HG03354 (cell line): ENCODE data around the gene LAMTOR4.
"Not testable (repeated sequence)": the region's sequence is repeated elsewhere in the genome, so short reads cannot be mapped to it uniquely, and the experiment has no call there.

ENCODE experiments used
- ATAC-seq: cut with Tn5 transposase; IDR thresholded peaks from one replicate; pipeline ENCODE4 v1.9.1; 2021; ENCODE audit warnings: mild to moderate bottlenecking; ENCODE audit not compliant: unreplicated experiment, poor library complexity, severe bottlenecking

LAMTOR4 gene

GRCh38 chr7:100120733-100121036 lies 28.0 kb upstream of the LAMTOR4 start:
- no peak for ATAC-seq

GRCh38 chr7:100122067-100122466 lies 26.7 kb upstream of the LAMTOR4 start:
- no peak for ATAC-seq

- no peak for ATAC-seq
Observed at GRCh38 chr7:100122568-100122967, 26.1 kb upstream of the LAMTOR4 start.

- no peak for ATAC-seq
Observed at GRCh38 chr7:100124301-100125230, 24.2 kb upstream of the LAMTOR4 start.

GRCh38 chr7:100126239-100126930 lies 22.3 kb upstream of the LAMTOR4 start:
- no peak for ATAC-seq

- peak; percentile 74 for ATAC-seq
Observed at GRCh38 chr7:100126931-100127865, 21.5 kb upstream of the LAMTOR4 start, which contains the start of gene MBLAC1. Gene MBLAC1 (plus strand): TSS chr7:100126967. CDS start chr7:100127396, 429 bp downstream.

DNA sequence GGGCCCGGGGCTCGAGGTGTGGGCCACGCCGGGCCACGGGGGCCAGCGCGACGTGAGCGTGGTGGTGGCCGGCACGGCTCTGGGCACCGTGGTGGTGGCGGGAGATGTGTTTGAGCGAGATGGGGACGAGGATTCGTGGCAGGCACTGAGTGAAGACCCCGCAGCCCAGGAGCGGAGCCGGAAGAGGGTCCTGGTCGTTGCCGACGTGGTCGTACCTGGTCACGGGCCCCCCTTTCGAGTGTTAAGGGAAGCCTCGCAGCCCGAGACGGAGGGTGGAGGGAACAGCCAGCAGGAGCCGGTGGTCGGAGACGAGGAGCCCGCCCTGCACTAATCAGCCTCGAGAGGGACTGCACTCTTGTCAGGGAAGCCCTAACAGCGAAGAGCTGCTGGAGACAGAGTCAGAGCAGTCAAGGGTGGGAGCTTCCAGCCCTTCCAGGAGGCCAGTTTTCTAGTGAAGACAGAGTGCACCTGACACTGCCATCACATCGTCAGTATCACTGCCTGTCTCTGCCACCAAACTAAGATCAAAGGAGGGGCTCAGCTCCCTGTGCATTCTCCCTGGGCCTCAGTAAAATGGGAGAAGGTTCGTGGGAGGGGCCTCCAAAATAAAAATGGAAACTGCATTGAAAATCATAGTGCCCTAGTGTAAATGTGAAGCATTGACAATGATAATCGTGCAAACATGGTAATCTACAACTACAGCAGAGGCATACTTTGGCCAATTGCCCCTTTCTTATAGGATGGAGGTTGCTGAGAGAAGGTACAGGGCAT lies 20.7 kb upstream of the LAMTOR4 start:
- no peak for ATAC-seq

- no peak for ATAC-seq
Observed at GRCh38 chr7:100128637-100128963, 20.1 kb upstream of the LAMTOR4 start.

- ATAC-seq: not testable (repeated sequence)
Observed at GRCh38 chr7:100130220-100130607, 18.5 kb upstream of the LAMTOR4 start.

- no peak for ATAC-seq
Observed at GRCh38 chr7:100130608-100131453, 17.9 kb upstream of the LAMTOR4 start.

DNA sequence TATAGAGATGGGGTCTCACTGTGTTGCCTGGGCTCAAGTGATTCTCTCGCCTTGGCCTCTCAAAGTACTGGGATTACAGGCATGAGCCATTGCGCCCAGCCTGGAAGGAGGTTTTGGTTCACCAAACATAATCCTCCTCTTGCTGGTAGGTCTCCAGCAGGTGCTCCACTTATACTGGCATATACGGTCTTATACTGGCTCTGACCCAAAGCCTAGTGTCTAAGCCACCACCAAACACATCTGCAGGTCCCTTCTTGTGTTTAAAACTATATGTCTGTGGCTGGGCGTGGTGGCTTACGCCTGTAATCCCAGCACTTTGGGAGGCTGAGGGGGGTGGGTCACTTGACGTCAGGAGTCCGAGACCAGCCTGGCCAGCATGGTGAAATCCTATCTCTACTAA lies 16.6 kb upstream of the LAMTOR4 start:
- ATAC-seq: no peak

DNA sequence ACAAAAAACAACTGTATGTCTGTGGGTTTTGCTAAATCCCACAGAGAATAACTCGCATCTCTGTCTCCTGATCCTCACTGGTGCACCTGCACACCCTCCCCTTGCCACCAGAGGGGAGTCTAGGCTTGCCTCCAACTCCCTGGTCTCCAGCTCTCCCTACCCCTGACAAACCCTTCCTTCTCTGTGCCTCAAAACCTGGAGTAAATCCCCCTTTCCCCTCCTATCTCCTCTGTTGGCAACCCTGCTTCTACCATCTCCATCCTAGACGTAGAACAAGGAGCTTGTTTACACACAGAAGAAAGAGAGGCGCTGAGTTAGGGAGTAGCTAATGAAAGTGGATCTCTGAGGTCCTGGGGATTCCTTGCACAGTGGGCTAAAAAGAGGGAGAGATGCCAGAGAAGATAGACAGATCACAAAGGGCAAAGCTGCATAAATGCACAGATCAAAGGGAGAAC lies 16.0 kb upstream of the LAMTOR4 start:
- ATAC-seq: peak; percentile 71

GRCh38 chr7:100137851-100138760 lies 10.6 kb upstream of the LAMTOR4 start:
- ATAC-seq: no peak

DNA sequence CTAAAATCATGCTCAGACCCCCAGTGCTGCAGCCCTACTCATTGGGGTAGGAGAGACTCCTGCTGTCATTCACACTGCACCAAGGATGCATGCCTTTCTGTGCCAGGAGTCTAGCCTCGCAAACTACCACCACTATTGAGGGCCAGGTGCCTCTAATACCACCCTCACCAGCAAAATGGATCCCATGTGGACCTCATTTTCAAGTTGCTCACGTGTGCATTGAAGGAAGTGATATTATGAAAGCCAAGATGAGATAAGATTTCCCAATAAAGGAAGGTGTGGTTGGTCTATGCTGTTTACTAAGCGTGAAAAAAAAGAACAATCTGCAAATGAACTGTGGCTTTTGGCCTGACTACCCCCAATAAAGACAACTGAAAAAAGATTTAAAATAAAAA lies 7.2 kb upstream of the LAMTOR4 start:
- ATAC-seq: no peak

DNA sequence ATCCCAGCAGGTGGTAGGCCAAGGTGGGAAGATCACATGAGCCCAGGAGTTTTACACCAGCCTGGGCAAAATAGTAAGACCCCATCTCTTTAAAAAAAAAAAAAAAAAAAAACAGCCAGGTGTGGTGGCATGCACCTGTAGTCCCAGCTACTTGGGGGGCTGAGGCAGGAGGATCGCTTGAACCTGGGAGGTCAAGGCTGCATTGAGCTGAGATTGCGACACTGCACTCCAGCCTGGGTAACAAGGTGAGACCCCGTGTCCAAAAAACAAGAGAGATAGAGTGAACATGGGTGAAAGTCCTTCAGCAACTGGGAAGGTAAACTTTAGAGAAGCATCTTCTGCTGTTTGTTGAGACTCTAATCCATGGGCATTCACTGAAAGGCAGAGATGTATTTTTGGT lies 6.3 kb upstream of the LAMTOR4 start:
- ATAC-seq: no peak

GRCh38 chr7:100146350-100146749 lies 2.4 kb upstream of the LAMTOR4 start:
- ATAC-seq: not testable (repeated sequence)

GRCh38 chr7:100147278-100147677 lies 1.4 kb upstream of the LAMTOR4 start:
- no peak for ATAC-seq

DNA sequence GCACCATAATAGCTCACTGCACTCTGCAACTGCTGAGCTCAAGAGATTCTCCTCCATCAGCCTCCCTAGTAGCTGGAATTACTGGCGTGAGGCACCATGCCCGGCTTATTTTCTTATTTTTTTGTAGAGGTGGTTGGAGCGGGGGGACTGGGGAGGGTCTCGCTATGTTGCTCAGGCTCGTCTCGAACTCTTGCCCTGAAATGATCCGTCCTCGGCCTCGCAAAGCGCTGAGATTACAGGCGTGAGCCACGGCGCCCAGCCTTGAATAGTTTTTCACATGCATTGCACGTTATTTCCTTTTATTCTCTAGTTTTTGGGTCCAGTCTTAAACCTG lies 526 bp upstream of the LAMTOR4 start:
- no peak for ATAC-seq
